ENCODE measurements around the gene KANTR. TPM values are rescaled to one million over a fixed set of nuclear protein-coding genes. Genes with fewer than 3 reads are reported as not detected.

The KANTR gene
- total and polyA plus RNA-seq, 2 donors (not counting 3 experiments of a cell fraction or from before 2014, with no cell fraction given) = 3.1 to 9.8 TPM

GRCh38 chrX:53159184-53159583 is 65.2 kb downstream of the KANTR start:
- ChIA-PET POLR2A (no interaction called here), CTCF (no interaction called here)
- H3K4me2 ChIP-seq (ENCODE audit: insufficient read depth, low read length) = no peak overlapping the region
- H3K9me3 ChIP-seq (replicated peaks; ENCODE audit: control insufficient read depth, insufficient read depth, low read length) = no peaks in the 10 kb centered on the region
- no peak overlapping the region for H3K9ac ChIP-seq (replicated peaks; ENCODE audit: extremely low read depth, insufficient read depth, low read length)
- no peaks in the 10 kb centered on the region for H3K27me3 ChIP-seq (ENCODE audit: control insufficient read depth in 2 of 2, insufficient read depth in 2 of 2, low read length in 2 of 2)
- H3K9me1 ChIP-seq (replicated peaks; ENCODE audit: control insufficient read depth, extremely low read depth, insufficient read depth, low read length) = no peaks in the 10 kb centered on the region
- intact Hi-C loops (cut with micrococcal nuclease) (no loop called here), dilution Hi-C loops (cut with MboI; ENCODE audit: extremely low pct_ligation_motif_present, low sequenced_read_pairs) (no loop called here)
- TF ChIP-seq POLR2AphosphoS5 (IDR thresholded peaks at IDR 0.05; ENCODE audit: insufficient read depth, low read depth, low read length) = no peak
- TF ChIP-seq MAX (IDR thresholded peaks at IDR 0.05; ENCODE audit: insufficient read depth, insufficient read length) = no peak
- TF ChIP-seq POLR2A (IDR thresholded peaks at IDR 0.05; ENCODE audit: low read depth, low read length) = no peak
- TF ChIP-seq MYC (IDR thresholded peaks at IDR 0.05; ENCODE audit: low read depth, low read length) = no peak
- no peak for TF ChIP-seq GATA2 (IDR thresholded peaks at IDR 0.05; ENCODE audit: insufficient read depth, insufficient read length, low read depth, low read length)
- TF ChIP-seq JUN (IDR thresholded peaks at IDR 0.05; ENCODE audit: borderline replicate concordance, insufficient read depth, insufficient read length, low read depth) = no peak
- no peak for TF ChIP-seq EZH2 (IDR thresholded peaks at IDR 0.05; ENCODE audit: borderline replicate concordance, low read depth, low read length, severe bottlenecking)
- no peak for TF ChIP-seq FOS (IDR thresholded peaks at IDR 0.05; ENCODE audit: borderline replicate concordance, insufficient read depth, low read length)
- TF ChIP-seq CTCF (IDR thresholded peaks at IDR 0.05; ENCODE audit: extremely low read depth in 1 of 2, insufficient read depth in 1 of 2, low read depth in 1 of 2, low read length in 2 of 2) = no peak
- H3K27ac ChIP-seq (ENCODE audit: insufficient read depth, low read depth, low read length) = no peak overlapping the region
- no peaks in the 10 kb centered on the region for H4K20me1 ChIP-seq (replicated peaks; ENCODE audit: control insufficient read depth, extremely low read depth, insufficient read depth, low read length)
- FAIRE-seq (no peak), DNase-seq (ENCODE audit: low read depth, low spot score) (no peak)
- BruUV-seq (replicated peaks) = no TSS peak
- no peak overlapping the region for H3K4me3 ChIP-seq (replicated peaks in 1 of 3; ENCODE audit: insufficient read depth in 1 of 3, low read depth in 1 of 3, low read length in 3 of 3)
- no peaks in the 10 kb centered on the region for H3K36me3 ChIP-seq (ENCODE audit: control insufficient read depth in 2 of 2, extremely low read depth in 1 of 2, insufficient read depth in 2 of 2, low read length in 2 of 2)
- no peak overlapping the region for H2AFZ ChIP-seq (ENCODE audit: low read depth, low read length)
- H3K79me2 ChIP-seq (ENCODE audit: control insufficient read depth, insufficient read depth, low read length) = no peaks in the 10 kb centered on the region
- H3K4me1 ChIP-seq (ENCODE audit: control insufficient read depth, extremely low read depth, insufficient read depth, low read length) = no peaks in the 10 kb centered on the region
